Loucy (cell line): ENCODE results near the gene ACVR1B.

Source experiments
- CTCF ChIP-seq: fragments of 200-600 bp; sonication (generic); conservative IDR thresholded peaks from 2 replicates; pipeline ENCODE4 v1.5.1; 2014; ENCODE audit warnings: mild to moderate bottlenecking, antibody characterized with exemption, low read length
- EZH2phosphoT487 ChIP-seq: fragments of 200-600 bp; IDR thresholded peaks from 2 replicates; pipeline ENCODE4 v1.6.1; 2018; ENCODE audit warnings: antibody characterized with exemption, mild to moderate bottlenecking, moderate library complexity, borderline replicate concordance

- TF ChIP-seq CTCF, result no peak
- no peak for TF ChIP-seq EZH2phosphoT487
Measured at GRCh38 chr12:52010692-52011601, 59.4 kb downstream of the ACVR1B start.
